ENCODE data around the gene CELA3B.

DNA sequence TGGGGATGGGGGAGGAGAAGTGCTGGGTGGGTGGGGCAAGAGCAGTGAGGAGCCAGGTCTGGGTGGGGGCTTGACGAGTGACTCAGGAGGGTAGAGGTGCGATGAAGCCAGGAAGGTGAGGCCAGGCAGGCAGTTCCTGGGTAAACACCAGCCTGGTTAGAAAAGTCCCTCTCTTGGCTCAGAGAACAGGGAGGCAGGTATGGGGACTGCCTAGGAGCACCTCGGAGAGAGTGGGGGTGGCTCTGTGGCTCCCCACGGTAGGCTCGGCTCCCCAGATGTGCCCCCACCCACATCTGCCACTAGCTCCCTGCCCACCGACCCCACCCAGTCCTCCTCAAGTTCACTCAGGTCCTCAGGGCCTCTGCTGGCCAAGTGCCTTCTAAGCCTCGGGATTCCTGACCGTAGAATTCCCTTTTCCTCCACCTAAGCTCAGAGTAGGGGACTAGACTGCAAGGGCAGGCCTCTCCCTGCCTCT, 40.9 kb upstream of the CELA3B start:
- TF ChIP-seq, protein P1, sequence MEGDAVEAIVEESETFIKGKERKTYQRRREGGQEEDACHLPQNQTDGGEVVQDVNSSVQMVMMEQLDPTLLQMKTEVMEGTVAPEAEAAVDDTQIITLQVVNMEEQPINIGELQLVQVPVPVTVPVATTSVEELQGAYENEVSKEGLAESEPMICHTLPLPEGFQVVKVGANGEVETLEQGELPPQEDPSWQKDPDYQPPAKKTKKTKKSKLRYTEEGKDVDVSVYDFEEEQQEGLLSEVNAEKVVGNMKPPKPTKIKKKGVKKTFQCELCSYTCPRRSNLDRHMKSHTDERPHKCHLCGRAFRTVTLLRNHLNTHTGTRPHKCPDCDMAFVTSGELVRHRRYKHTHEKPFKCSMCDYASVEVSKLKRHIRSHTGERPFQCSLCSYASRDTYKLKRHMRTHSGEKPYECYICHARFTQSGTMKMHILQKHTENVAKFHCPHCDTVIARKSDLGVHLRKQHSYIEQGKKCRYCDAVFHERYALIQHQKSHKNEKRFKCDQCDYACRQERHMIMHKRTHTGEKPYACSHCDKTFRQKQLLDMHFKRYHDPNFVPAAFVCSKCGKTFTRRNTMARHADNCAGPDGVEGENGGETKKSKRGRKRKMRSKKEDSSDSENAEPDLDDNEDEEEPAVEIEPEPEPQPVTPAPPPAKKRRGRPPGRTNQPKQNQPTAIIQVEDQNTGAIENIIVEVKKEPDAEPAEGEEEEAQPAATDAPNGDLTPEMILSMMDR (IDR thresholded peaks at IDR 0.05): no peak
- TF ChIP-seq POLR2A (IDR thresholded peaks at IDR 0.05): peak; percentile 13 to 27

Measured in Peyer's patch (tissue), 4 donors.